CD8-positive, alpha-beta memory T cell (primary cell): Measurements from ENCODE around the gene ZWILCH. TPM values are rescaled to one million over a fixed set of nuclear protein-coding genes. Genes with fewer than 3 reads are reported as not detected.

Experiments used
- CTCF ChIA-PET: fragments of 350-600 bp; sonication (Branson Sonifier 250); formaldehyde crosslinking; loops from one replicate; lab custom pipeline; 2021; ENCODE audit warnings: antibody characterized with exemption; lab: Charles Lee
- POLR2A ChIA-PET: fragments of 350-600 bp; sonication (Branson Sonifier 250); formaldehyde crosslinking; loops from one replicate; lab custom pipeline; 2021; ENCODE audit warnings: antibody characterized with exemption; lab: Charles Lee
- DNase-seq, 5 donors: peaks; one replicate each; pipeline versions ENCODE4 v3.0.0 to v3.0.0-alpha.2; 2020 to 2022; ENCODE audit warnings: mixed read lengths in 1 of 5
- H3K27ac ChIP-seq: one replicate; pipeline ENCODE4 v1.7.0; 2013; ENCODE audit warnings: low read depth, mild to moderate bottlenecking, low read length, moderate library complexity
- H3K27me3 ChIP-seq: 2 replicates; pipeline ENCODE4 v1.7.0; 2013; ENCODE audit warnings: low read length, mild to moderate bottlenecking; ENCODE audit not compliant: insufficient read depth, poor library complexity, severe bottlenecking
- H3K36me3 ChIP-seq: 2 replicates; pipeline ENCODE4 v1.7.0; 2013; ENCODE audit warnings: mild to moderate bottlenecking, low read length, moderate library complexity; ENCODE audit not compliant: insufficient read depth
- H3K4me1 ChIP-seq: 2 replicates; pipeline ENCODE4 v1.7.0; 2013; ENCODE audit warnings: mild to moderate bottlenecking, low read length, moderate library complexity; ENCODE audit not compliant: insufficient read depth
- H3K4me3 ChIP-seq: 2 replicates; pipeline ENCODE4 v1.7.0; 2013; ENCODE audit warnings: mild to moderate bottlenecking, low read length
- H3K9me3 ChIP-seq: 2 replicates; pipeline ENCODE4 v1.7.0; 2013; ENCODE audit warnings: mild to moderate bottlenecking, low read length
- H3K27ac Mint-ChIP-seq, 8 donors: one replicate each; pipeline ENCODE4 v1.8.0; 2020 to 2021; ENCODE audit warnings: mixed read lengths in 8 of 8, mild to moderate bottlenecking in 6 of 8, inconsistent platforms in 3 of 8, moderate library complexity in 3 of 8
- H3K27me3 Mint-ChIP-seq, 2 donors: one replicate each; pipeline ENCODE4 v1.8.0; 2020 to 2021; ENCODE audit warnings: mixed read lengths in 2 of 2, mild to moderate bottlenecking in 1 of 2, moderate library complexity in 1 of 2
- H3K36me3 Mint-ChIP-seq, 3 donors: one replicate each; pipeline ENCODE4 v1.8.0; 2020 to 2021; ENCODE audit warnings: mixed read lengths in 3 of 3, inconsistent platforms in 1 of 3, mild to moderate bottlenecking in 1 of 3
- H3K4me1 Mint-ChIP-seq, 3 donors: one replicate each; pipeline ENCODE4 v1.8.0; 2020 to 2021; ENCODE audit warnings: mixed read lengths in 3 of 3, inconsistent platforms in 1 of 3, mild to moderate bottlenecking in 1 of 3
- H3K4me3 Mint-ChIP-seq, 7 donors: one replicate each; pipeline ENCODE4 v1.8.0; 2020 to 2021; ENCODE audit warnings: mixed read lengths in 7 of 7, mild to moderate bottlenecking in 6 of 7, moderate library complexity in 4 of 7, inconsistent platforms in 2 of 7
- H3K9me3 Mint-ChIP-seq, 5 donors: one replicate each; pipeline ENCODE4 v1.8.0; 2020 to 2022; ENCODE audit warnings: mixed read lengths in 5 of 5, mild to moderate bottlenecking in 3 of 5, moderate library complexity in 2 of 5, inconsistent platforms in 1 of 5
- polyA plus RNA-seq: library from polyadenylated mRNA; unstranded; fragments of 300-500 nt; fragmentation: Illumina TruSeq; gene quantifications from one replicate; pipeline ENCODE4 v1.2.3, GENCODE V29; 2021
- total RNA-seq, 2 experiments: library from RNA; stranded (reverse); gene quantifications; one replicate each; pipeline ENCODE4 v1.2.3, GENCODE V29; 2021

ZWILCH gene
- total and polyA plus RNA-seq, 3 experiments from 2014 or later = 10.8 to 43.8 (median 35.8) TPM

GRCh38 chr15:66573719-66574595 lies 68.8 kb downstream of the ZWILCH start:
- Histone ChIP-seq H3K9me3 (no peaks in the 10 kb centered on the region), H3K36me3 (no peaks in the 10 kb centered on the region), H3K4me1 (no peaks in the 10 kb centered on the region), H3K27ac (no peak overlapping the region), H3K4me3 (no peak overlapping the region), H3K27me3 (no peaks in the 10 kb centered on the region)
- ChIA-PET CTCF (interaction anchor here (0.8 kb wide), 1 partner anchor 20 kb away, joined by 3 read pairs; no protein-coding TSS in a partner anchor), POLR2A (no interaction called here)
- no peak for DNase-seq
- Mint-ChIP-seq H3K27me3 (peaks cover 0 to 1% of the 10 kb centered on the region in 2 donors), H3K9me3 (no peaks in the 10 kb centered on the region), H3K36me3 (no peaks in the 10 kb centered on the region), H3K27ac (peak overlapping the region in 2 of 8 donors; percentile 5 to 81), H3K4me1 (no peaks in the 10 kb centered on the region), H3K4me3 (no peak overlapping the region)

DNA sequence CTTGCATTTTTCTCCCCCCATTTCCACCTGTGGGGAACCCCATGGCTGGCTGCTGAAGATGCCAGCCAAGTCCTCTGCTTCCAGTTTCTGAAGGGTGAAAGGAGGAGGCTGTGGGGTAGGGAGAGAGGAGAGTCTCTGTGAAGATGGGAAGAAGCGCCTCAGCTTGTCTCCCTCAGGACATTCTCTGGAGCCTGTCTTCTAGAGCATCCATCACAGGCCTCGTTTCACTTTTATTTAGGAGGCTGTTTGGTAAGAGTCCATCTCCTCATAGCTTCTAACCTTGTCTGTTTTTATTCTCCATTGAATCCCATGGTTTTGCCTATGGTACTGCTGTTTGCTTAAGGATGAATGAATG lies 69.4 kb downstream of the ZWILCH start:
- H3K27me3 Mint-ChIP-seq = peaks cover 0 to 1% of the 10 kb centered on the region in 2 donors
- peak overlapping the region in 1 of 8 donors; percentile 29 for H3K27ac Mint-ChIP-seq
- ChIA-PET CTCF (no interaction called here), POLR2A (no interaction called here)
- DNase-seq = no peak
- no peaks in the 10 kb centered on the region for H3K4me1 ChIP-seq
- H3K27ac ChIP-seq = no peak overlapping the region
- no peaks in the 10 kb centered on the region for H3K27me3 ChIP-seq
- no peaks in the 10 kb centered on the region for H3K9me3 ChIP-seq
- no peak overlapping the region for H3K4me3 Mint-ChIP-seq
- no peak overlapping the region for H3K4me3 ChIP-seq
- H3K4me1 Mint-ChIP-seq = no peaks in the 10 kb centered on the region
- no peaks in the 10 kb centered on the region for H3K9me3 Mint-ChIP-seq
- H3K36me3 ChIP-seq = no peaks in the 10 kb centered on the region
- no peaks in the 10 kb centered on the region for H3K36me3 Mint-ChIP-seq

DNA sequence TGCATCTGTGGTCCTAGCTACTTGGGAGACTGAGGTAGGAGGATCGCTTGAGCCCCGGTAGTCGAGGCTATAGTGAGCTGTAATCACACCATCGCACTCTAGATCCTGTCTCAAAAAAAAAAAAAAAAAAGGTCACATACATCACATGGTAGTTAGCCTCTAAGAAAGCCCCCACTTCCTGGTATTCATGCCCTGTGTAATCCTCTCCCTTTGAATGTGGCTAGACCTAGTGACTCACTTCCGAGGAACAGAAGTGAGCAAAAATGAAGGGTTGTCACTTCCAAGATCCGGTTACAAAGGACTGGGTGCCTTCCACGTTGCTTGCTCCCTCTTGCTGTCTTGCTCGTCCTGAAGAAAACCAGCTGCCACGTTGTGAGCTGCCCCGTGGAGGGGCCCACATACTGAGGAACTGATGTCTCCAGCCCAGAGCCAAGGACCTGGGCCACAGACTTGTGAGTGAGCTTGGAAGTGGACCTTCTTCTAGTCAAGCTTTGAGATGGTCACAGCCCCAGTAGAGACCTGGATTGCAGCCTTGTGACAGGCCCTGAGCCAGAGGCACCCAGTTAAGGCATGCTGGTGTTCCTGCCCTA lies 73.3 kb downstream of the ZWILCH start:
- H3K4me3 ChIP-seq = no peak overlapping the region
- no peaks in the 10 kb centered on the region for H3K9me3 ChIP-seq
- Mint-ChIP-seq H3K4me1 (no peaks in the 10 kb centered on the region), H3K27me3 (no peaks in the 10 kb centered on the region), H3K36me3 (no peaks in the 10 kb centered on the region), H3K9me3 (no peaks in the 10 kb centered on the region), H3K4me3 (no peak overlapping the region), H3K27ac (no peak overlapping the region)
- no peak overlapping the region for H3K27ac ChIP-seq
- H3K36me3 ChIP-seq = no peaks in the 10 kb centered on the region
- H3K4me1 ChIP-seq = no peaks in the 10 kb centered on the region
- H3K27me3 ChIP-seq = no peaks in the 10 kb centered on the region
- CTCF ChIA-PET = interaction anchor here (1.3 kb wide), 1 partner anchor 11 kb away, joined by 5 read pairs; no protein-coding TSS in a partner anchor
- POLR2A ChIA-PET = no interaction called here
- DNase-seq = no peak

- Histone ChIP-seq H3K27me3 (no peaks in the 10 kb centered on the region), H3K27ac (no peak overlapping the region), H3K9me3 (no peaks in the 10 kb centered on the region), H3K4me3 (no peak overlapping the region), H3K36me3 (no peaks in the 10 kb centered on the region), H3K4me1 (no peaks in the 10 kb centered on the region)
- H3K4me3 Mint-ChIP-seq = no peak overlapping the region
- no peak overlapping the region for H3K27ac Mint-ChIP-seq
- H3K4me1 Mint-ChIP-seq = no peaks in the 10 kb centered on the region
- H3K9me3 Mint-ChIP-seq = no peaks in the 10 kb centered on the region
- no peaks in the 10 kb centered on the region for H3K36me3 Mint-ChIP-seq
- DNase-seq = no peak
- POLR2A ChIA-PET = no interaction called here
- peaks cover 0 to 3% of the 10 kb centered on the region in 2 donors for H3K27me3 Mint-ChIP-seq
- CTCF ChIA-PET = no interaction called here
Measured at GRCh38 chr15:66580643-66581042, 75.5 kb downstream of the ZWILCH start.

DNA sequence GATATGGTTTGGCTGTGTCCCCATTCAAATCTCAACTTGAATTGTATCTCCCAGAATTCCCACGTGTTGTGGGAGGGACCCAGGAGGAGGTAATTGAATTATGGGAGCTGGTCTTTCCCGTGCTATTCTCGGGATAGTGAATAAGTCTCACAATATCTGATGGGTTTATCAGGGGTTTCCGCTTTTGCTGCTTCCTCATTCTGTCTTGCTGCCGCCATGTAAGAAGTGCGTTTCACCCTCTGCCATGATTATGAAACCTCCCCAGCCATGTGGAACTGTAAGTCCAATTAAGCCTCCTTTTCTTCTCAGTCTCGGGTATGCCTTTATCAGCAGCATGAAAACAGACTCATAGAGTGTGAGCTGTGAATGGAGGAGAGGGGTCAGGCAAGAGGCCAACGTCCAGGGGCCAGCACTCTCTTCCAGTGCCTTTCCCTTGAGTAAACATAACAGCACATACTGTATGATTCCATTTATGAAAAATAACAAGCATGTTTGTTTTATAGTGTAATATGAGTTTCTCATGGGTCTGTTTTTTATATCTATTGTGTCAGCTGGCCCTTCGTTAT lies 76.9 kb downstream of the ZWILCH start:
- H3K4me1 ChIP-seq = no peaks in the 10 kb centered on the region
- no peaks in the 10 kb centered on the region for H3K27me3 ChIP-seq
- H3K4me3 Mint-ChIP-seq = no peak overlapping the region

DNA sequence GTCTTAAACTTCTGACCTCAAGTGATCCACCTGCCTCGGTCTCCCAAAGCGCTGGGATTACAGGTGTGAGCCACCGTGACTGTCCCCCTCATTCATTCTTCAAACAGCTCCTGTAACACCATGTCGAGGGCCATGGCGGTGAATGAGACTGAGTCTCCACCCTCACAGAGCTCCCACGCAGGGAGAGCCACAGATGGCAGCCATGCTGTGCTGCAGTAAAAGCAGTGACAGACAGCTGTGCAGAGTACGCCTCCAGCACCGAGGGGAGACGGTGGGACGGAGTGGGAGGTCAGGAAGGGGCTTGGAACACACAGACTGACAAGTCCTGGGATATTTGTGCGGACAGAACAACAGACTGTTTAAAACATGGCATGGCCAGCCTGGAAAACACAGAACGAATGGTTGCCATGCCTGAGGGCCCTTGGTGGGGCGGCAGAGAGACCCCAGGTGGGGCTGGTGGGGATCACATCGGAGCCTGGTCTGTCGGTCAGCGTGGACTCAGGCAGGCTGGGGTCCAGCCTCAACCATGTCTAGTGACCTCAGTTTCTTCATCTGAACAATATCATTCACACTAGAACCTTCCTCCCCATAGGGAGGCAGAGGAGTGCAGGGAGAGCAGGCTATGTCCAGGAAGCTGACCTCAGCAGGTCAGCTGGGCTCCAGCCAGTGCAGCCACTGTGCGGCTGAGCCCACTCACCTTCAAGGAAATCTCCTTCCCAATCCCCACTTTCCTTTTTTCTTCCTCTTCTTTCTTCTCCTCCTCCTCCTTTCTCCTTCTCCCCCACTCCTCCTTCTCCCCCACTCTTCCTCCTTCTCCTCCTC lies 81.2 kb downstream of the ZWILCH start:
- Mint-ChIP-seq H3K9me3 (no peaks in the 10 kb centered on the region), H3K27ac (no peak overlapping the region), H3K36me3 (no peaks in the 10 kb centered on the region), H3K4me1 (no peaks in the 10 kb centered on the region), H3K4me3 (no peak overlapping the region), H3K27me3 (peaks cover 9 to 29% of the 10 kb centered on the region in 2 donors)
- no peak for DNase-seq
- POLR2A ChIA-PET = no interaction called here
- Histone ChIP-seq H3K9me3 (no peaks in the 10 kb centered on the region), H3K36me3 (no peaks in the 10 kb centered on the region), H3K27me3 (no peaks in the 10 kb centered on the region), H3K4me3 (no peak overlapping the region), H3K4me1 (no peaks in the 10 kb centered on the region), H3K27ac (no peak overlapping the region)
- CTCF ChIA-PET = no interaction called here

More for the DNA sequence above, 76.9 kb downstream of the ZWILCH start:
- peak overlapping the region; percentile 51 for H3K27ac ChIP-seq
- no peak for DNase-seq
- Mint-ChIP-seq H3K27me3 (peaks cover 0 to 6% of the 10 kb centered on the region in 2 donors), H3K36me3 (no peaks in the 10 kb centered on the region), H3K27ac (no peak overlapping the region), H3K9me3 (no peaks in the 10 kb centered on the region), H3K4me1 (no peaks in the 10 kb centered on the region)
- no peaks in the 10 kb centered on the region for H3K9me3 ChIP-seq
- H3K36me3 ChIP-seq = no peaks in the 10 kb centered on the region
- POLR2A ChIA-PET = no interaction called here
- H3K4me3 ChIP-seq = no peak overlapping the region
- CTCF ChIA-PET = no interaction called here

DNA sequence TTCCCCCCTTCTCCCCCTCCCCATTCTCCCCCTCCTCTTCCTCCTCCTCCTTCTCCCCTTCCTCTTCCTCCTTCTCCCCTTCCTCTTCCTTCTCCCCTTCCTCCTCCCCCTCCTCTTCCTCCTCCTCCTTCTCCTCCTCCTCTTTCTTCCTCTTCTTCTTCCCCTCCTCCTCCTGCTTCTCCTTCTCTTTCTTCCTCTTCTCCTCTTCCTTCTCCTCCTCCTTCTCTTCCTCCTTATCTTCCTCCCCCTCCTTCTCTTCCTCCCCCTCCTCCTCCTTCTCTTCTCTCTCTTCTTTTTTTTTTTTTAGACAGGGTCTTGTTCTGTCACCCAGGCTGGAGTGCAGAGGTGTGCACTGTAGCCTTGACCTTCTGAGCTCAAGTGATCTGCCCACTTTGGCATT lies 81.9 kb downstream of the ZWILCH start:
- H3K27ac ChIP-seq = no peak overlapping the region
- H3K27ac Mint-ChIP-seq = no peak overlapping the region
- no peaks in the 10 kb centered on the region for H3K4me1 Mint-ChIP-seq
- POLR2A ChIA-PET = no interaction called here
- DNase-seq = no peak
- peaks cover 9 to 33% of the 10 kb centered on the region in 2 donors for H3K27me3 Mint-ChIP-seq
- H3K4me1 ChIP-seq = no peaks in the 10 kb centered on the region
- CTCF ChIA-PET = no interaction called here
- no peaks in the 10 kb centered on the region for H3K36me3 Mint-ChIP-seq
- H3K9me3 Mint-ChIP-seq = no peaks in the 10 kb centered on the region
- H3K36me3 ChIP-seq = no peaks in the 10 kb centered on the region
- H3K9me3 ChIP-seq = no peaks in the 10 kb centered on the region
- no peak overlapping the region for H3K4me3 ChIP-seq
- H3K4me3 Mint-ChIP-seq = no peak overlapping the region
- H3K27me3 ChIP-seq = no peaks in the 10 kb centered on the region
